Muscle of leg (tissue), 11 donors: ENCODE results near the gene CD84. TPM values are rescaled to one million over a fixed set of nuclear protein-coding genes. Genes with fewer than 3 reads are reported as not detected.

Experiments used
- DNase-seq: peaks from one replicate; pipeline ENCODE4 v3.0.0; 2013
- H3K27ac ChIP-seq: one replicate; pipeline ENCODE4 v1.5.1; 2013; ENCODE audit warnings: mild to moderate bottlenecking, low read length, control low read depth
- H3K27me3 ChIP-seq: one replicate; pipeline ENCODE4 v1.6.1; 2013; ENCODE audit warnings: low read length; ENCODE audit not compliant: control insufficient read depth, insufficient read depth
- H3K36me3 ChIP-seq: one replicate; pipeline ENCODE4 v1.6.1; 2013; ENCODE audit warnings: low read length; ENCODE audit not compliant: control insufficient read depth, insufficient read depth
- H3K4me1 ChIP-seq: one replicate; pipeline ENCODE4 v1.6.1; 2013; ENCODE audit warnings: low read length; ENCODE audit not compliant: control insufficient read depth, insufficient read depth
- H3K4me3 ChIP-seq: one replicate; pipeline ENCODE4 v1.5.1; 2013; ENCODE audit warnings: low read length, control low read depth
- H3K9me3 ChIP-seq: replicated peaks from 2 replicates; pipeline ENCODE4 v1.6.1; 2013; ENCODE audit warnings: low read depth, low read length; ENCODE audit not compliant: control insufficient read depth
- WGBS: methylation state at CpG from one replicate; pipeline ENCODE4 v1.1.5; 2013; ENCODE audit warnings: missing lambda C conversion rate; ENCODE audit not compliant: insufficient coverage; 5-methylcytosine and 5-hydroxymethylcytosine counted together
- polyA plus RNA-seq, 8 donors: library from polyadenylated mRNA; unstranded; fragments of 120-200 nt; gene quantifications; one replicate each; pipeline versions ENCODE4 v1.2.1 to v1.2.3, GENCODE V29; 2013; ENCODE audit warnings: inconsistent platforms in 1 of 8, low replicate concordance in 1 of 8; ENCODE audit not compliant: insufficient read length in 8 of 8, insufficient read depth in 1 of 8
- total RNA-seq: library from RNA; stranded (reverse); fragments of 120-200 nt; gene quantifications from one replicate; pipeline ENCODE4 v1.2.4, GENCODE V29; 2013

CD84 gene
- total and polyA plus RNA-seq, 9 donors, result 0.94 to 2.1 (median 1.5) TPM

DNA sequence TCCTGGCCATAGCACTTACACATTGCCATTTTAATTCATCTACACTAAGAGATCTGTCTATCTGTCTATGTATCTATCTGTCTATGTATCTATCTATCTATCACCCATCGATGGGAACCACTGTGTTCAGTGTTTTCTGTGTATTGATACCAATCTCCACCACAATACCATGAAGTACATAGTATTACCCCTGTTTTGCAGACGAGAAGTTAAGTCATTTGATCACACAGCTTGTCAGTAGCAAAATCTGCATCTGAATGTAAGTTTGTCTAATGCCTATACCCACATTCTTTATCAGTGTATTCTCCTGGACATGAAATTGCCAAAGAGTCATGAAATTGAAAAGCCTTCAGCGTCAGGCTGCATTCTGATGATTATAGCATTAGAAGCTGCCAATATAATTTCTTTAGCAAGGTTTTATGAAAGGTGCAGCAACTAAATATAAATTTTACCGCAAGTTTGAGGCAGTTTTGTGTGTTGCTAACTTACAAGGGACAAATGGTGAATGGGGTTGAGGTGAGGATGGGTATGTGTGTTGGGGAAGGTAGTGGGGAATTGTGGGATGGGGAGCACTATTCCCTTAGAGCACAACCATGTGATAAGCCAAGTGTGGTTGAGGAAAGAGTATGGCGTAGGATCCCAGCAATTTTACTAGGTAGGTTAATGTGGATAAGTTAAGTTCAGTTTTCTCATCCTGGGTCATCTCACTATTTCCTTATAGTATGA, 43.4 kb upstream of the CD84 start:
- H3K36me3 ChIP-seq, result no peaks in the 10 kb centered on the region
- H3K27ac ChIP-seq, result no peak overlapping the region
- no peaks in the 10 kb centered on the region for H3K4me1 ChIP-seq
- no peaks in the 10 kb centered on the region for H3K9me3 ChIP-seq
- no peaks in the 10 kb centered on the region for H3K27me3 ChIP-seq
- 81% methylated on average over 2 of the region's 5 CpGs for WGBS
- no peak overlapping the region for H3K4me3 ChIP-seq
- DNase-seq, result no peak

DNA sequence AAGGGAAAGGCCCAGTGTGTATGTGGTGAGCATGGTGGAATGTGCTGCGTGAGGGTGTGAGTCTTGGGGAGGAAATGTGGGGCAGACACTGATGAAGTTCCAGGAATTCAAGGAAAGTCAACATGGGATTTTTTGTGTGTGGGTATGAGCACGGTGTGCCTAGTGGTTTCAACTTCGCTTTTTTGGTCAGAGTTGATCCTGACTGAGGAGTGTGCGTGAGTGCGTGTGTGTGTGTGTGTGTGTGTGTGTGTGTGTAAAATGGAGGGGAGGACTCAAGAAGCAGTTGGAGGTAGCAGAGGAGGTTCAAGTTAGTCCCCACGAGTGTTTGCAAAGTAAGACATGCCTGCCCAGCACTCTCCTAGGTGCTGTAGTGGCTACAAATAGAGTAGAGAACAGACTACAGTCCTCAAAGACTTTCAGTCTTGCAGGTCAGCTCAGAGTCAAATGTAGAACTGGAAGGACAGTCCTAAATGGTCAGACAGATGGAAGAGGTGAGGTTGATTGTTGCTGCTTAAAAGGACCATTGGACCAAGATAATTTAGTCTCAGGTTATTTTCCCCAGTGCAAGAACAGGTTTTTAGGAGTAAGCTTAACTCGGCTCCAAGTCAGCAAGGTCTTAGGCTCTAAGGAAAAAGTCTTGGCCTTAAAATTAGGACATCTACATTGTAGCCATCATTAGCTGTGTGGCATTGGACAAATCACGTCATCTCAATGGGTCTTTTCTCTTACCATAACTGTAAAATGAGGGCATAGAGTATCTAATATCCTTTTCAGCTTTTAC, 42.5 kb upstream of the CD84 start:
- no peaks in the 10 kb centered on the region for H3K36me3 ChIP-seq
- H3K4me3 ChIP-seq, result no peak overlapping the region
- H3K9me3 ChIP-seq, result no peaks in the 10 kb centered on the region
- no peaks in the 10 kb centered on the region for H3K4me1 ChIP-seq
- DNase-seq, result no peak
- WGBS, result 69% methylated on average over 6 of the region's 8 CpGs
- H3K27me3 ChIP-seq, result no peaks in the 10 kb centered on the region
- no peak overlapping the region for H3K27ac ChIP-seq

DNA sequence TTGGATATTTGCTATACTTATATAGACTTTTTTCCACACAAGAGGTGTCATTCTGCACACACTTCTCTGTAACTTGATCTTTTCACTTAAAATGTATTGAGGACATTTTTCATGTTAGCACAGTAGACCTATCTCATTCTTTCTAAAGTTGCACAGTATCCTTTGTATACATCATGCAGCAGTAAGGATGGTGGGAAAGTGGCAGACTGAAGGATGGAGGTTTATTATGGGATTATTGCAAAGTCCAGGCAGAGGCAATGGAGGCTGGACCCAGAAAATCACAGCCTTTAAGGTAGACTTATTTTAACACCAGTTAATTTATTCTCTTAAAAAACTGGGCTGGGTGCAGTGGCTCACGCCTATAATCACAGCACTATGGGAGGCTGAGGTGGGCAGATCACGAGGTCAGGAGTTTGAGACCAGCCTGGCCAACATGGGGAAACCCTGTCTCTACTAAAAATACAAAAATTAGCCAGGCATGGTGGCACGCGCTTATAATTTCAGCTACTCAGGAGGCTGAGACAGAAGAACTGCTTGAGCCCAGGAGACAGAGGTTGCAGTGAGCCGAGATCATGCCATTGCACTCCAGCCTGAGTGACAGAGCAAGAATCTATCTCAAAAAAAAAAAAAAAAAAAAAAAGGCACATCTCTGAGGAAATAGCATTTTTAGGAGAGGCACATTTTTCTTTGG, 41.8 kb upstream of the CD84 start:
- H3K4me1 ChIP-seq, result no peaks in the 10 kb centered on the region
- DNase-seq, result no peak
- H3K9me3 ChIP-seq, result no peaks in the 10 kb centered on the region
- no peak overlapping the region for H3K4me3 ChIP-seq
- H3K27me3 ChIP-seq, result no peaks in the 10 kb centered on the region
- H3K36me3 ChIP-seq, result no peaks in the 10 kb centered on the region
- H3K27ac ChIP-seq, result no peak overlapping the region
- no CpG with 5 or more reads among the region's 5 CpGs for WGBS

DNA sequence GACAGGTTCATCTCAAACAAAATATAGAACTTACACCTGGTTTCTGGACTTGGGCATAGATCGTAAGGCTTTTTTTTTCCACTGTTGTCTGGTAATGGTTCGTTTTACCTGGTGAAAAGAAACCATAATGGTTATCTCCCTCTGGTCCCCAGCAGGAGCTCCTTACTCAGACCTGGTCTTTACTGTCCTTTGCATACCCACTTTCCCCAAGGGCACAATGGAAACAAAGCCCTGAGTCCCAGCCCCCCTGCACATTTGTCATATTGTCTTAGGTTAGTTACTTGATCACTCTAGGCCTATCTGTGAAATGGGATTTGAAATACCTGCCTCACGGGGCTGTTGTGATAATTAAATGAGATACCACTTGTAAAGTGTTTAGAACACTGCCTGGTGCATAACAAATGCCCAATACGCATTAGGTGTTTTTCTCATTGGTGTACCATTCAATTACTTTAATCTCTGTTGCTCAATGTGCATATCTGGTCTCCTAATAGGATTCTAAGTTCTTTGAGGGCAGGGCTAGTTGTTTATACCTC, 40.5 kb upstream of the CD84 start:
- Histone ChIP-seq H3K27me3 (no peaks in the 10 kb centered on the region), H3K27ac (no peak overlapping the region), H3K36me3 (no peaks in the 10 kb centered on the region), H3K9me3 (no peaks in the 10 kb centered on the region), H3K4me3 (no peak overlapping the region), H3K4me1 (no peaks in the 10 kb centered on the region)
- DNase-seq, result no peak
- no CpG with 5 or more reads among the region's 4 CpGs for WGBS

DNA sequence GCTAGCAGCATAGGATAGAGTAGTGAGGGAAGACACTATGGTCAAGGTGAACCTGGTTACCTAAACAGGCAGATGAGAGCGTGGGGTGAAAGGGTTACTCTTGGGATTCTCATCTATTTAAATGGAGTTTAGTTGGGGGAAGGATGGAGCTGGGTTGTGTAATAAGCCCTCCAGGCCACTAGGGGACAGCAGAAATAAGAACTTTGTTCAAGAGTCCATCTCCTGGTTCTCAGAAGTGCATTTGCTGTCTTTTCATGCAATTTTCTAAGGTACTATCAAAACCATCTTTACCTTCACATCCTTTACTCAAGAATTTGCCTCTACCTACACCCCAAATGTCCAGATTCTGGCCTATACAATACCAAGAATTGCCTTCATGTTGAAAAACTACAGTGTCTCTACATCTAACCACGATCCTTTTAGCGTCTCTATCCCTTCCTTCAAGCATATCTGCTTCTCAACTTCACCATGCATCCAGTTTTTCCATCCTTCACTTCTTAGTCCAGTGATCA, 39.5 kb upstream of the CD84 start:
- no peaks in the 10 kb centered on the region for H3K27me3 ChIP-seq
- H3K27ac ChIP-seq, result no peak overlapping the region
- no peaks in the 10 kb centered on the region for H3K4me1 ChIP-seq
- no peak for DNase-seq
- no peak overlapping the region for H3K4me3 ChIP-seq
- 80% methylated on average over 3 of the region's 3 CpGs for WGBS
- no peaks in the 10 kb centered on the region for H3K9me3 ChIP-seq
- H3K36me3 ChIP-seq, result no peaks in the 10 kb centered on the region

DNA sequence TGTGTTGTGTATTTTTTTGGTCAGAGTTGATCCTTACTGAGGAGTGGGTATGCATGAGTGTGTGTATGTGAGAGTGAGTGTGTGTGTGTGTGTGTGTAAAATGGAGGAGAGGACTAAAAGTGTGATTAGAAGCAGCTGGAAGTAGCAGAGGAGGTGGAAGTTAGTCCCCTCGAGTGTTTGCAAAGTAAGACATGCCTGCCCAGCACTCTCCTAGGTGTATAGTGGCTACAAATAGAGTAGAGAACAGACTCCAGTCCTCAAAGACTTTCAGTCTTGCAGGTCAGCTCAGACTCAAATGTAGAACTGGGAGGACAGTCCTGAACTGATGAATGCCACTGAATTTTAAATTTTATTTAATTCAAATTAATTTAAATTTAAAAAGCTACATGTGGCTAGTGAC, 39.0 kb upstream of the CD84 start:
- Histone ChIP-seq H3K4me1 (no peaks in the 10 kb centered on the region), H3K27me3 (no peaks in the 10 kb centered on the region), H3K27ac (no peak overlapping the region), H3K36me3 (no peaks in the 10 kb centered on the region), H3K9me3 (no peaks in the 10 kb centered on the region), H3K4me3 (no peak overlapping the region)
- no CpG with 5 or more reads among the region's 1 CpG for WGBS
- DNase-seq, result no peak

DNA sequence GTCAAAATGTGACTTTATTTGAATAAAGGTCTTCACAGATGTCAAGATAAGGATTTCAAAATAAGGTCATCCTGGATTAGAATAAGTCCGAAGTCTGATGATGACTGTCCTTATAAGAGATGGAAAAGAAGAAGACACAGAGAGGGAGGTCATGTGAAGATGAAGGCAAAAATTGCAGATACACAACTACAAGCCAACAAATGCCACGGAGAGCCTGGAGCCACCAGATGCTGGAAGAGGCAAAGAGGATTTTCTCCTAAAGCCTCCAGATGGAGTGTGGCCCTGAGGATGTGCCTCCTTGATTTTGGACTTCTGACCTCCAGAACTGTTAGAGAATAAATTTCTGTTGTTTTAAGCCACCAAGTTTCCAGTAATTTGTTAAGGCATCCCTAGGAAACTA, 36.4 kb upstream of the CD84 start:
- WGBS, result no CpG with 5 or more reads among the region's 2 CpGs
- no peak for DNase-seq
- H3K4me3 ChIP-seq, result no peak overlapping the region
- H3K36me3 ChIP-seq, result no peaks in the 10 kb centered on the region
- H3K4me1 ChIP-seq, result no peaks in the 10 kb centered on the region
- peaks cover 2% of the 10 kb centered on the region for H3K27me3 ChIP-seq
- H3K9me3 ChIP-seq, result no peaks in the 10 kb centered on the region
- no peak overlapping the region for H3K27ac ChIP-seq

DNA sequence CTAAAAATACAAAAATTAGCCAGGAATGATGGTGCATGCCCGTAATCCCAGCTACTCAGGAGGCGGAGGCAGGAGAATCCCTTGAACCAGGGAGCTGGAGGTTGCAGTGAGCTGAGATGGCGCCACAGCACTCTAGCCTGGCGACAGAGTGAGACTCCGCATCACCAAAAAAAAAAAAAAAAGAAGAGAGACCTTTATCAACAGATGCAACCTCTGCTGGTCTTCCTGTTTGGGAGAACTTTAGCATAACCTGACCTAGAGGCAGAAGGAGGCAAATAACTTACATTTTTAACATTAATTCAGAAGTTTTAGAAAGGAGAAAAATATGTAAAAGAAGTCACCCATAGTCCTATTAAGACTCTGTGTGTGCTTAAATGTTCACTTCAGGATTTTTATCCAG, 35.1 kb upstream of the CD84 start:
- H3K27me3 ChIP-seq, result peaks cover 4% of the 10 kb centered on the region
- no peak overlapping the region for H3K4me3 ChIP-seq
- WGBS, result no CpG with 5 or more reads among the region's 5 CpGs

DNA sequence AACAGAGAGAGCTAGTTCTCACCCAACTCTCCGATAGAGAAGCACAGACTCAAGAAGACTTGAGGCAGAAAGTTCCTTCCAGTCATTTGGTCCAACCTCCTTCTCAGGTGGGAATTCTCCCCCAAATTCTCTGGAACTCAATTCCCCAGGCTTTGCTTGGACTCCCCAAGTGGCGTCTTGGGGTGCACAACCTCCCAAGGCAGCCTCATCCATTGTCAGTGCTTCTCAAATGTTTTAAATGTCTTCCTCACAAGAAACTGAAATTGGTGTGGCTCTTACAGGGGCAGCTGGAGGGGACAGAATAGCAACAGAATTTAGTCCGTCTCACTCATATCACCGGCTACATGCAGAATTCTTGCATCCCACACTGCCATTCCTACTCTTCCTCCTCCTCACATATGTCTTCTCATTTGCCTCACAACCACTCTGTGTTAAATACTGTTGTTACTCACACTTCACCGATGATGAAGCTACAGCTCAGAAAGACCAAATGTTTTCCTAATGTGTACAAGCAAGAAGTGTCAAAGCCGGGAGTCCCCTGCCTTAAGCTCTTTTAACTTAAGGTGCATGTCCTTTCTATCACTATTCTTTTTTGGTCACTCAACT, 33.4 kb upstream of the CD84 start:
- WGBS, result 88% methylated on average over 4 of the region's 6 CpGs
- H3K27me3 ChIP-seq, result peaks cover 4% of the 10 kb centered on the region
- H3K4me1 ChIP-seq, result no peaks in the 10 kb centered on the region

More for the DNA sequence above, 35.1 kb upstream of the CD84 start:
- no peak for DNase-seq
- no peaks in the 10 kb centered on the region for H3K4me1 ChIP-seq
- no peaks in the 10 kb centered on the region for H3K36me3 ChIP-seq
- no peaks in the 10 kb centered on the region for H3K9me3 ChIP-seq
- H3K27ac ChIP-seq, result no peak overlapping the region

More for the DNA sequence above, 33.4 kb upstream of the CD84 start:
- Histone ChIP-seq H3K27ac (no peak overlapping the region), H3K4me3 (no peak overlapping the region), H3K9me3 (no peaks in the 10 kb centered on the region), H3K36me3 (no peaks in the 10 kb centered on the region)
- no peak for DNase-seq
